Thymus (tissue), 11 donors: ENCODE data around the gene DPP6. TPM values are rescaled to one million over a fixed set of nuclear protein-coding genes. Genes with fewer than 3 reads are reported as not detected.

Experiments used
- DNase-seq, 9 donors: peaks; one replicate each; pipeline ENCODE4 v3.0.0-alpha.2; 2013; ENCODE audit warnings: low spot score in 9 of 9, low read depth in 6 of 9, missing footprints in 1 of 9
- H3K27ac ChIP-seq, 2 donors: one replicate each; pipeline ENCODE4 v1.5.1; 2013; ENCODE audit warnings: control low read depth in 1 of 2, low read depth in 1 of 2, low read length in 1 of 2, mild to moderate bottlenecking in 1 of 2, moderate library complexity in 1 of 2
- H3K27me3 ChIP-seq, 2 donors: one replicate each; pipeline ENCODE4 v1.5.1; 2013; ENCODE audit warnings: low read length in 1 of 2; ENCODE audit not compliant: control insufficient read depth in 2 of 2, insufficient read depth in 1 of 2
- H3K36me3 ChIP-seq, 2 donors: one replicate each; pipeline ENCODE4 v1.5.1; 2013; ENCODE audit warnings: low read length in 1 of 2, mild to moderate bottlenecking in 1 of 2, moderate library complexity in 1 of 2; ENCODE audit not compliant: control insufficient read depth in 2 of 2, insufficient read depth in 2 of 2
- H3K4me1 ChIP-seq, 2 donors: one replicate each; pipeline ENCODE4 v1.5.1; 2013; ENCODE audit warnings: low read length in 2 of 2; ENCODE audit not compliant: control insufficient read depth in 2 of 2, insufficient read depth in 2 of 2
- H3K4me3 ChIP-seq, 2 donors: one replicate each; pipeline ENCODE4 v1.5.1; 2013; ENCODE audit warnings: low read length in 2 of 2, control low read depth in 1 of 2, mild to moderate bottlenecking in 1 of 2
- H3K9me3 ChIP-seq, 2 donors: one replicate each; pipeline ENCODE4 v1.5.1; 2013; ENCODE audit warnings: low read length in 1 of 2, mild to moderate bottlenecking in 1 of 2; ENCODE audit not compliant: control insufficient read depth in 2 of 2, insufficient read depth in 1 of 2
- WGBS: extraction: QIAGEN DNeasy Blood & Tissue Kit; methylation state at CpG from one replicate; pipeline ENCODE4 v1.1.7; 2013; 5-methylcytosine and 5-hydroxymethylcytosine counted together
- polyA plus RNA-seq: library from polyadenylated mRNA; stranded (reverse); fragments of 200-250 nt; gene quantifications from one replicate; pipeline ENCODE4 v1.2.3, GENCODE V29; 2013
- total RNA-seq: library from RNA; stranded (reverse); fragments of 120-200 nt; gene quantifications from one replicate; pipeline ENCODE4 v1.2.4, GENCODE V29; 2013
- donor health status: healthy.

Gene DPP6
- total and polyA plus RNA-seq, 2 donors: 0.75 to 4.5 TPM

GRCh38 chr7:154817224-154817896, 765.2 kb downstream of the DPP6 start:
- H3K9me3 ChIP-seq: no peaks in the 10 kb centered on the region
- H3K4me3 ChIP-seq: no peak overlapping the region
- WGBS: 82% methylated on average over 7 of the region's 7 CpGs
- H3K4me1 ChIP-seq: no peaks in the 10 kb centered on the region
- H3K27ac ChIP-seq: no peak overlapping the region
- DNase-seq: no peak
- H3K36me3 ChIP-seq: no peaks in the 10 kb centered on the region
- H3K27me3 ChIP-seq: no peaks in the 10 kb centered on the region

GRCh38 chr7:154827007-154827406, 774.8 kb downstream of the DPP6 start:
- Histone ChIP-seq H3K27ac (no peak overlapping the region), H3K36me3 (no peaks in the 10 kb centered on the region), H3K27me3 (no peaks in the 10 kb centered on the region), H3K4me1 (no peaks in the 10 kb centered on the region), H3K4me3 (no peak overlapping the region), H3K9me3 (no peaks in the 10 kb centered on the region)
- WGBS: 92% methylated on average over 2 of the region's 2 CpGs
- no peak for DNase-seq

- DNase-seq: no peak
- 73% methylated on average over 12 of the region's 12 CpGs for WGBS
- no peaks in the 10 kb centered on the region for H3K27me3 ChIP-seq
Measured at GRCh38 chr7:154832557-154833138, 780.5 kb downstream of the DPP6 start.

GRCh38 chr7:154836021-154836448, 783.8 kb downstream of the DPP6 start:
- Histone ChIP-seq H3K4me3 (no peak overlapping the region), H3K9me3 (no peaks in the 10 kb centered on the region), H3K36me3 (no peaks in the 10 kb centered on the region), H3K27me3 (no peaks in the 10 kb centered on the region), H3K4me1 (no peaks in the 10 kb centered on the region), H3K27ac (no peak overlapping the region)
- WGBS: 89% methylated on average over 13 of the region's 13 CpGs
- no peak for DNase-seq

More at GRCh38 chr7:154832557-154833138, 780.5 kb downstream of the DPP6 start:
- Histone ChIP-seq H3K4me3 (no peak overlapping the region), H3K9me3 (no peaks in the 10 kb centered on the region), H3K4me1 (no peaks in the 10 kb centered on the region), H3K27ac (no peak overlapping the region), H3K36me3 (no peaks in the 10 kb centered on the region)

GRCh38 chr7:154837087-154837486, 784.9 kb downstream of the DPP6 start:
- Histone ChIP-seq H3K9me3 (no peaks in the 10 kb centered on the region), H3K4me1 (no peaks in the 10 kb centered on the region), H3K27ac (no peak overlapping the region), H3K4me3 (no peak overlapping the region), H3K36me3 (no peaks in the 10 kb centered on the region), H3K27me3 (peaks cover 0 to 5% of the 10 kb centered on the region in 2 donors)
- WGBS: 98% methylated on average over 8 of the region's 8 CpGs
- no peak for DNase-seq

- peaks cover 0 to 5% of the 10 kb centered on the region in 2 donors for H3K27me3 ChIP-seq
- no peaks in the 10 kb centered on the region for H3K36me3 ChIP-seq
- no peaks in the 10 kb centered on the region for H3K4me1 ChIP-seq
- 94% methylated on average over 5 of the region's 5 CpGs for WGBS
- no peak for DNase-seq
- H3K4me3 ChIP-seq: no peak overlapping the region
- no peaks in the 10 kb centered on the region for H3K9me3 ChIP-seq
- no peak overlapping the region for H3K27ac ChIP-seq
Measured at GRCh38 chr7:154837622-154838021, 785.4 kb downstream of the DPP6 start.

GRCh38 chr7:154840086-154840485, 787.9 kb downstream of the DPP6 start:
- H3K4me1 ChIP-seq: no peaks in the 10 kb centered on the region
- H3K36me3 ChIP-seq: no peaks in the 10 kb centered on the region
- H3K4me3 ChIP-seq: no peak overlapping the region
- 93% methylated on average over 7 of the region's 7 CpGs for WGBS
- no peak for DNase-seq
- no peaks in the 10 kb centered on the region for H3K9me3 ChIP-seq
- H3K27ac ChIP-seq: no peak overlapping the region
- H3K27me3 ChIP-seq: peaks cover 0 to 9% of the 10 kb centered on the region in 2 donors

- H3K27ac ChIP-seq: no peak overlapping the region
- H3K36me3 ChIP-seq: no peaks in the 10 kb centered on the region
- H3K4me1 ChIP-seq: no peaks in the 10 kb centered on the region
- WGBS: 54% methylated on average over 18 of the region's 18 CpGs
- no peak for DNase-seq
- H3K4me3 ChIP-seq: no peak overlapping the region
- H3K9me3 ChIP-seq: no peaks in the 10 kb centered on the region
- H3K27me3 ChIP-seq: peaks cover 0 to 11% of the 10 kb centered on the region in 2 donors
Measured at GRCh38 chr7:154841731-154842331, 789.6 kb downstream of the DPP6 start.

- WGBS: 24% methylated on average over 6 of the region's 6 CpGs
- peaks cover 0 to 11% of the 10 kb centered on the region in 2 donors for H3K27me3 ChIP-seq
- H3K4me3 ChIP-seq: no peak overlapping the region
- H3K27ac ChIP-seq: no peak overlapping the region
- H3K4me1 ChIP-seq: no peaks in the 10 kb centered on the region
- DNase-seq: no peak
- no peaks in the 10 kb centered on the region for H3K36me3 ChIP-seq
- no peaks in the 10 kb centered on the region for H3K9me3 ChIP-seq
Measured at GRCh38 chr7:154842591-154842990, 790.4 kb downstream of the DPP6 start.
